ENCODE measurements around the gene ARID1B.

ARID1B gene

GRCh38 chr6:157171801-157172200, 394.6 kb downstream of the ARID1B start:
- DNase-seq, result no peak

GRCh38 chr6:157172231-157172701, 395.1 kb downstream of the ARID1B start:
- DNase-seq, result no peak

- DNase-seq, result no peak
Observed at GRCh38 chr6:157172830-157173536, 395.8 kb downstream of the ARID1B start.

- DNase-seq, result no peak
Observed at GRCh38 chr6:157173776-157174175, 396.6 kb downstream of the ARID1B start.

- DNase-seq, result no peak
Observed at GRCh38 chr6:157174731-157175130, 397.6 kb downstream of the ARID1B start.

GRCh38 chr6:157177731-157178336, 400.7 kb downstream of the ARID1B start:
- no peak for DNase-seq

- DNase-seq, result no peak
Observed at GRCh38 chr6:157181649-157182048, 404.5 kb downstream of the ARID1B start.

GRCh38 chr6:157182503-157183264, 405.5 kb downstream of the ARID1B start:
- DNase-seq, result no peak

GRCh38 chr6:157184202-157185015, 407.2 kb downstream of the ARID1B start:
- peak; percentile 67 to 70 for DNase-seq

GRCh38 chr6:157185171-157185570, 408.0 kb downstream of the ARID1B start:
- DNase-seq, result no peak

GRCh38 chr6:157185986-157186385, 408.8 kb downstream of the ARID1B start:
- DNase-seq, result no peak

- DNase-seq, result no peak
Observed at GRCh38 chr6:157186785-157187181, 409.6 kb downstream of the ARID1B start.

GRCh38 chr6:157187182-157188083, 410.3 kb downstream of the ARID1B start:
- DNase-seq, result no peak

- DNase-seq, result no peak
Observed at GRCh38 chr6:157188213-157188612, 411.0 kb downstream of the ARID1B start.

- DNase-seq, result no peak
Observed at GRCh38 chr6:157193443-157193996, 416.3 kb downstream of the ARID1B start.

- DNase-seq, result no peak
Observed at GRCh38 chr6:157194110-157194509, 416.9 kb downstream of the ARID1B start.

GRCh38 chr6:157194643-157195042, 417.5 kb downstream of the ARID1B start:
- DNase-seq, result no peak

GRCh38 chr6:157196391-157196790, 419.2 kb downstream of the ARID1B start:
- DNase-seq, result no peak

GRCh38 chr6:157198425-157199279, 421.5 kb downstream of the ARID1B start:
- DNase-seq, result no peak

GRCh38 chr6:157200117-157200516, 422.9 kb downstream of the ARID1B start:
- DNase-seq, result peak in 1 of 2 donors; percentile 4
